ENCODE results near the gene CCDC150.

DNA sequence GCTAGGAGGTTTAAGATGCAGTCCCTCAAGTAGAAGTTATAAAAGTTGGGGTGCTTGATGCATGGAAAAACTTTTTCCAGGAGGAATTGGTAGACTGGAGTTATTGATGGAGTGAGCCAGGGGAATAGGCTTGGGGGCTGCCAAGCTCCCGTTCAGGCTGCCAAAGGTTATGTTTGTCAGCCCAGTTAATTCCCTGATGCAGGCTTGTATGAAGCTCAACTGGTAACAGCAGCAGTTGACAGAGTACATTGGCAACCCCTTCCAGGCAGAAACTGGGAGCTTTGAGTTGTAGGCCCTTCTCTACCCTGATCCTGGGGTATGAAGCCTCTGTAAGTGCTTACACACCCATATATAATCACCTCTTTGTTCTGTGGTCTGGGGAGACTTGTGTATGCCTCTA is 16.2 kb downstream of the CCDC150 start:
- TF ChIP-seq, protein P1, sequence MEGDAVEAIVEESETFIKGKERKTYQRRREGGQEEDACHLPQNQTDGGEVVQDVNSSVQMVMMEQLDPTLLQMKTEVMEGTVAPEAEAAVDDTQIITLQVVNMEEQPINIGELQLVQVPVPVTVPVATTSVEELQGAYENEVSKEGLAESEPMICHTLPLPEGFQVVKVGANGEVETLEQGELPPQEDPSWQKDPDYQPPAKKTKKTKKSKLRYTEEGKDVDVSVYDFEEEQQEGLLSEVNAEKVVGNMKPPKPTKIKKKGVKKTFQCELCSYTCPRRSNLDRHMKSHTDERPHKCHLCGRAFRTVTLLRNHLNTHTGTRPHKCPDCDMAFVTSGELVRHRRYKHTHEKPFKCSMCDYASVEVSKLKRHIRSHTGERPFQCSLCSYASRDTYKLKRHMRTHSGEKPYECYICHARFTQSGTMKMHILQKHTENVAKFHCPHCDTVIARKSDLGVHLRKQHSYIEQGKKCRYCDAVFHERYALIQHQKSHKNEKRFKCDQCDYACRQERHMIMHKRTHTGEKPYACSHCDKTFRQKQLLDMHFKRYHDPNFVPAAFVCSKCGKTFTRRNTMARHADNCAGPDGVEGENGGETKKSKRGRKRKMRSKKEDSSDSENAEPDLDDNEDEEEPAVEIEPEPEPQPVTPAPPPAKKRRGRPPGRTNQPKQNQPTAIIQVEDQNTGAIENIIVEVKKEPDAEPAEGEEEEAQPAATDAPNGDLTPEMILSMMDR (IDR thresholded peaks at IDR 0.05; ENCODE audit: insufficient read depth, low read depth, low read length) = no peak
- TF ChIP-seq EZH2 (IDR thresholded peaks at IDR 0.05; ENCODE audit: insufficient read depth, low read length) = no peak
